ENCODE results near the gene CMTR1.
"Not testable (repeated sequence)": the region's sequence is repeated elsewhere in the genome, so short reads cannot be mapped to it uniquely, and the experiment has no call there.

DNA sequence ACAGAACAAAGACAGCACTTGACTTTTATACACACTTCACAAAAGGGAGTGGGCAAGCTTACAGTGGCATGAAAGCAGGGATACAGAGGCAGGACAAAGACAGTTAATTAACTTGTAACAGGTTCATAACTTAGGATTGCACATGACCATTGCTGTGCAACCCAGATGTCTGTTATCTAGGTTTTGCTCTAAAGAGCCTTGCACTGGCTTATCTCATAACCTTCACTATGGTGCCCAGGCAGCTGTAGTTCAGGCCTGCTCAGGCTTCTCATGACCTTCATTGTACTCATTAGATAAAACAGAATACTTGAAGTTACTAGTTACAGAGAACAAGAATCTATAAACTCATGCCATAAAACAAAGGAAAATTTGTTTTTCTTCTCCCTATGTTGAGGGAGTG is 31.4 kb upstream of the CMTR1 start:
- TF ChIP-seq, protein P1, sequence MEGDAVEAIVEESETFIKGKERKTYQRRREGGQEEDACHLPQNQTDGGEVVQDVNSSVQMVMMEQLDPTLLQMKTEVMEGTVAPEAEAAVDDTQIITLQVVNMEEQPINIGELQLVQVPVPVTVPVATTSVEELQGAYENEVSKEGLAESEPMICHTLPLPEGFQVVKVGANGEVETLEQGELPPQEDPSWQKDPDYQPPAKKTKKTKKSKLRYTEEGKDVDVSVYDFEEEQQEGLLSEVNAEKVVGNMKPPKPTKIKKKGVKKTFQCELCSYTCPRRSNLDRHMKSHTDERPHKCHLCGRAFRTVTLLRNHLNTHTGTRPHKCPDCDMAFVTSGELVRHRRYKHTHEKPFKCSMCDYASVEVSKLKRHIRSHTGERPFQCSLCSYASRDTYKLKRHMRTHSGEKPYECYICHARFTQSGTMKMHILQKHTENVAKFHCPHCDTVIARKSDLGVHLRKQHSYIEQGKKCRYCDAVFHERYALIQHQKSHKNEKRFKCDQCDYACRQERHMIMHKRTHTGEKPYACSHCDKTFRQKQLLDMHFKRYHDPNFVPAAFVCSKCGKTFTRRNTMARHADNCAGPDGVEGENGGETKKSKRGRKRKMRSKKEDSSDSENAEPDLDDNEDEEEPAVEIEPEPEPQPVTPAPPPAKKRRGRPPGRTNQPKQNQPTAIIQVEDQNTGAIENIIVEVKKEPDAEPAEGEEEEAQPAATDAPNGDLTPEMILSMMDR (IDR thresholded peaks at IDR 0.05; ENCODE audit: low read depth, low read length) = not testable (repeated sequence)
- TF ChIP-seq POLR2A (IDR thresholded peaks at IDR 0.05; ENCODE audit: extremely low read depth, insufficient read length) = not testable (repeated sequence)
